Anterior cingulate cortex (tissue), 58 donors: ENCODE measurements around the gene CA10.
A peak's percentile ranks its signal among the peaks of the same experiment; 100 is the strongest.

Source experiments
- DNase-seq, 58 donors: peaks; one replicate each; lab custom pipeline; 2025; lab: John Stamatoyannopoulos, UW

Gene CA10

DNA sequence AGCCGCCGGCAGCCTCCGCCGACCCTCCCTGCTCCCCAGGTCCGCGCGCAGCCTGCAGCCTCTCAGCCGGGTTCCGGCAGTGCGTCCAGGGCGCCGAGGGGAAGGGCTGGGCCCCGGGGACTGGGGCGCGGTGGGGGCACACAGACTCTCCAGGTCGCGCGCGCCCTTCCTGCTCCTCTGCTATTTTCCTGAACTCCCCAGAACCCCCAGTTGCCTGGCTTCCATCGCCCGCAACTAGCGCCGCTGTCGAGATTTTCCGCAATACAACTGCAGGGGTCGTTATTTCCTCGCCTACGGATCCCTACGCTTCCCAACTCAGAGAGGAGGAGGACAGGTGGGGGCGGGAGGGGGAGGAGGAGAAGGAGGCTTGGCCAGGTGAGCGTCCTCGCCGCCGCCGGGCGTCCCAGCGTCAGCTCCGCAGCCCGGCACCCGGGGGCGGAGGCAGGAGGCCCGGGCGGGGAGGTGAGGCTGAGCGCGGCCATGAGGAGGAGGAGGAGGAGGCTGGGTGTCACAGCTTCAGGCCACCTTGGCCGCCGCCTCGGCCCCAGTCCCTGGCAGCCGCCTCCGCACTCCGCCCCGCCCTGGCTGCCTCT lies at the start of gene CA10:
CA10 (minus strand) TSS at position 265 of the 593 bp plus-strand sequence.
- DNase-seq, result peak in 9 of 58 donors; percentile 14 to 45 (median 17)

DNA sequence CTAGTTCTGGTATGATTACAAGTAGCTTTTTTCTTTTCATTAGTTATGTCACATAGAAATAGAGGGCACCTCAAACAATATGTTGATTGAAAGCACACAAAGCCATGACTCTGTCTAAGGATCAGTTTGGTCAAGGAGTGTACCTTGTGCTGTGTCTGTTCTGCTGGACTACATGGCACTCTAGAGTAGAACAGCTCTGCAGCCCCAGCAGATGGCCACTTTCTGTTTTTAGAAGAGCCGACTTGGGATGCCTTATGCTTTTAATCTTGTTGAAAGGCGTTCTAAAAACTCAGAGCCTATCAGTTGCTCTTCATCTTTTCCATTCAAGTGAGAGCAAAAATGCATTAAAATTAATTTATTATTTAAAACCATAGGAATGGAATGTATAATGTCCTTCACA lies 49.3 kb upstream of the CA10 start:
- peak in 3 of 58 donors; percentile 1 to 15 (median 1) for DNase-seq

DNA sequence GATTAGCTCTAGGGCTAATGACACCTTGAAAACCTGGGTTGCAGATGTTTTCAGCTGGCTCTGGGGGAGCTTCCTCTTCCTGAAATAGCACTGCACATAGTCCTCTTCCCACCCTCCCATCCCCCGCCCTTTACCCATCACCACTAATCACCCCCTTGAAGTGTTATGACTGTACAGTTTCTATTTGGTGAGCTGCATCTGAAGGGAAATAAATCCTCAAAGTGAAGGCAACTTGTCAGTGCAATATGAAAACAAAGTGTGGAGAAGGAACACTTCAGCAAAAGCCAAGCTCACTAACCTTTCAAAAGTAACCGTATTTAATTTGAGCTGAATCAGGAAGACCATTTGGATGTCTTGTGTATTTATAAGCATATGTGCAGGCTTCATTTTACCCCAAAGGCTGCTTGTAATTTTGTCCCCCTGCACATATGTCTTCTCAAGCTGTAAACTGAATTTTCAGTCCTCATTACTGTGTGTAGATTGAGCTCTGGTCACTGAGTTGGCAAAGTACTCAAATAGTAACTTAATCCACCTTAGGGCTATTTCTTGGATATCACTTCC lies 44.1 kb upstream of the CA10 start:
- DNase-seq, result no peak

DNA sequence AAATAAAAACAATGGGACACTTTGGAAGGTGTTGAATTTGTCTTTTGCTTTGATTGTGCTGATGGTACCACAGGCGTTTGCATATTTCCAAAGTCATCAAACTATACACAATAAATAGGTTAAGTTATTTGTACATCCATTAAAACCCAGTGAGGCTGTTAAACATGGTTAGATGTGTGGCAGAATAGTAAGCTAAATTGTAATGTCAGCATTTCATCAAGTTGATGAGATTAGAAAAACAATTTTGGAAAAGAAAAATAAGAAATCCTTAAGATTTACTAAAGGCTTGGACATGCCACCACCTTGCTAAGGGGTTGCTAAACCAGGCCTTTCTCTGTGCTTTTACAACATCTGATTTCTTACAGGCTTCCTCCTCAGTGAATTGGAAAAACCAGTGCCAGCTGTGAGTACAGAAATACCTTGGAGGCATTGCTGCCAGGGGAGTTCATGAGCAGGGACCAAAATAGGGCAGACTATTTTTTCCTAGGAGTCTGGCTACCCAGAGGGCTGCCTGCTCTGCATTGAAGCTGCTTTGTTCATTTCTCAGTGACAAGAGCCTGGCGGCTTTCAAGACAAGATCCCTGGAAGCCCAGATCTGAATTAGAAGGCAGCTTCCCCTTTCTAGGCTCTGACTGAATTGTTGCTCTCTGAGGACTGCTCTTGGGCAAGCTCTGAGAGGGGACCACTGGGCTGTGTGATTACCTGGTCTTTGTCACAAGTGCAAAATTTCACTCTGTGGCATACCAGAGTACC lies 43.4 kb upstream of the CA10 start:
- DNase-seq, result peak in 5 of 58 donors; percentile 1 to 7 (median 4)

DNA sequence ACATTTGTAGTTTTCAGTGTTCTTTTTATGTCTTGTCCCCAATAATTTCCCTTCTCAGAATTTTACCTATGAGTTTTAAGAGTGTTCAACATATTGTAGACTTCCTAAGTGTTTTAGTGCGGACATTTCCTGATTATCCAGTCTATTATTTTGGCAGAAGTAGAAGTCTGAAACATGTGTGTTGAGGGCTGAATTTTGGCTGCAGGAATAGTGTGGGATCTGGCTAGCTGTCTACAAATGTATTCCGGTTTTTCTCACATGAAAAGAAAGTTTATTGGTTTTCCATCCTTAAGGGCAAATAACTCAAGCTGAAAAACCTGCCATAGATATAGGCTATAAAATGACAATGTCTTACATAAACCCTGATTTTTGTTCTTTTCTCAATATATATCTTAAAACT lies 33.0 kb upstream of the CA10 start:
- no peak for DNase-seq

DNA sequence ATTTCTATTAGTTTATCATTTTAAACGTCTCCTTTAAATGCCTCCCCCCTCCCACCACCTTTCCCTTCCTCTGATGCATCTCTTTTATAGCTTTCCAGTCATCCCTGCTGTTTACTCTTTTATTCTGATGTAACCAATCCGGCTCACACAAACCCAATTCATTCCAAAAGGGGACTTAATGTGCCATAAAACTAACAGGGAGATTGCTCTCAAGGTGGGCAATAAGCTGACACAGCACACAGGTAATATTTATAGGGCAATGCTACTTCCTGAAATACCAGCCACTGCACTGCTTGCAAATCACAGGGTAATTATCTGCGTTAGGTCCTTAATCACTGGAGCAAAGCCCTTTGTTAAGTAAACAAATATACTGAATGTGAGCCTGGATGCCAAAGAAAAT lies 23.3 kb upstream of the CA10 start:
- no peak for DNase-seq

DNA sequence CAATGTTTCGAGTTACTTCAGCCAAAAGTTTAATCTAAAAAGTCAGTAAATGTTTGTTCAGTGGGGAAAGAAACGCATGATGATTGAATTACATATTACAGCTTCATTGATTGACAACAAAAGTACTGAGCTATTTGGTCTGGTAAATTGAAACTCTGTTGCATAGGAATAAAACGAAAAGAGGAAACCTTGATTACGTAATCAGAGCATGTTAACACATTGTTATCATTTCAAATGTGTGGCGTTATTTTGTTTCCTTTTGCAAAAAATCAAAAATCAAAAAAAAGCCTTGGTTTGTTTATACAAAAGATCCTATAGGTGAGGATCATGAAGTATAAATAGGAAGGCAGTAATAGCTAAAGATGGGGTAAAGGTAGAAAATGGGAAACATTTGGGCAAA lies 19.5 kb upstream of the CA10 start:
- DNase-seq, result no peak

DNA sequence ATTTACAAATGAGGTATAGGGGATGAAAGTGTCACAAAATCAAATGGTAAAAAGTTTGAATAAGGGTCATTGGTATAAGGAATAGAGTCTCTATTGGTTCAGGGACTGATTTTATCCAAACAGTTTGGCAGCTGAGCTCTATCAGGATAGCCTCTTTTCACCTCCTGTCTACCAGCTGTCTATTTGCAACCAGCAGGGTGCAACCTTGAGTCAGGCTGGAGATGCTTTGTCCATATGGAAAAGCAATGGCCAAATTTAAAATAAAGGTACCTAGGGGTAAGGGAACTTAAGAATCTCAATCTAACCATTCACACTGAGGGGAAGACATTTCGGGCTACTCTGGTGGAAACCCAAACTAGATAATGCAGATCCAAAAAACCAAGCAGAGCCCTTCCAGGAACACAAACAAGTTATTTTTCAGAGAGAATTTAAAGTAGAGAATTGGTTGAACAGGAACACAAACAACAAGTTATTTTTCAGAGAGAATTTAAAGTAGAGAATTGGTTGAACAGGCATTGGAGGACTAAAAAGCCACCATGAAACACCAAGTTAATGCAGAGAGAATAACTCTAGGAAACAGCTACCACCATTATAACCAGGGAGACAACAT lies 12.6 kb upstream of the CA10 start:
- peak in 8 of 58 donors; percentile 0 to 15 (median 4) for DNase-seq

DNA sequence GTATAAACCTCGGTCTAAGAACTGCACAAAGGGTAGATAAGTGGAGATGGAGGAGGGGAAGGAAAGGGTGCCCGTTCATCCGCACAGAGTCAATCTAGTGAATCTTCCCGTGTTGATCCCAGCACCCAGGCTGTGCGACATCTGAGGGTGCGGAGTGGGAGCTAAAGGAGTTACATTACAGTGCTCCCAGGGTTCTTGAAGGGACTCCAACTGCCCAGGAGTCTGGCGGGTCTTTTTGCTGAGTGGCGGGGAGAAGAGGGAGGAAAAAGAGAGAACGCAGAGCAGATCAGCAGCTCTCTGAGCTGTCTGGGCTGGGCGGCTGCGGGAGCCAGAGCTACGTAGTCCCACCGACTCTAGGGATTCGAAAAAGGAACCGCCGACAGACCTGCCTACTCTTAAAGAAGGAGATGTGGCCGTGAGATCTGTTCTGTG lies 1.6 kb upstream of the CA10 start:
- peak in 8 of 58 donors; percentile 2 to 27 (median 17) for DNase-seq

DNA sequence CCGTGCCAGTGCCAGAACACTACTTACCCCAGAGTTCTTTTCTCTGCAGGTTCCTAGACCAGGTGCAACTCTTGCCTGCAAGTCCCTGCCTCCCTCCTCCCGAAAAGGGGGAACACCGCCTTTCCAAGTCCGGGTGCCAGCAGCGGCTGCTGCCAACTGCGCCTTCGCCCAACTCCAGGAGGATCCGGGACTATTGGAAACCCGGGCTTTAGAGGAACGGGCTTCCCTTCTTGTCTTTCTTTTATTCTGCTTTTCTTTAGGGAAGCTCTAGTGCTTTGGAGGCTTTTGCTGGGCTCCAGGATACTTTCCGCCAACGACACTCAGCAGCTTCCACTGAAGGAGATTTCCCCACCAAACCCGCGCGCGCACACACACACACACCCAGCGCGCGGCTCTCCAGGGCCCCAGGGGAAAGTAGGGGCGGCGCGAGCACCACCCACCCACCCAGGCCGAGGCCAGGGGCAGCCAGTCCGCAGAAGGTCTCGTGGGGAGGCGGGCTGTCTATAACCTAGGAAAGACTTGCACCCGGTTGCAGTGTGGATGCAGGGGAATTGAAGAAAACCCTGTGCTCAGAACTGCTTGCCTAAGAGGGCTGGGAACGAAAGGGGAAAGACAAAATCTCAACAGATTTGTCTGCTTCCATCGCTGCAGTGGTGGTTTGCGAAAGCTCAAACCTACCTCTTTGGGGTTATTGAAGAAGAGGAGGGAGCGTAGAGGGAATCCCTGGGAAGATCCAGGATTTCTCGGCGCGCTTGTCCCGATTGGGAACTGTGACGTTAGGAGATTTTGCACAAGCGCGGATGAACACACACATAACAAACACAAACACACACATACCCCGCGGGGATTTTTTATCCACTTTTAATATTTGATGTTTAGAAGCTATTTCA lies 977 bp upstream of the CA10 start:
- peak in 11 of 58 donors; percentile 19 to 51 (median 28) for DNase-seq

DNA sequence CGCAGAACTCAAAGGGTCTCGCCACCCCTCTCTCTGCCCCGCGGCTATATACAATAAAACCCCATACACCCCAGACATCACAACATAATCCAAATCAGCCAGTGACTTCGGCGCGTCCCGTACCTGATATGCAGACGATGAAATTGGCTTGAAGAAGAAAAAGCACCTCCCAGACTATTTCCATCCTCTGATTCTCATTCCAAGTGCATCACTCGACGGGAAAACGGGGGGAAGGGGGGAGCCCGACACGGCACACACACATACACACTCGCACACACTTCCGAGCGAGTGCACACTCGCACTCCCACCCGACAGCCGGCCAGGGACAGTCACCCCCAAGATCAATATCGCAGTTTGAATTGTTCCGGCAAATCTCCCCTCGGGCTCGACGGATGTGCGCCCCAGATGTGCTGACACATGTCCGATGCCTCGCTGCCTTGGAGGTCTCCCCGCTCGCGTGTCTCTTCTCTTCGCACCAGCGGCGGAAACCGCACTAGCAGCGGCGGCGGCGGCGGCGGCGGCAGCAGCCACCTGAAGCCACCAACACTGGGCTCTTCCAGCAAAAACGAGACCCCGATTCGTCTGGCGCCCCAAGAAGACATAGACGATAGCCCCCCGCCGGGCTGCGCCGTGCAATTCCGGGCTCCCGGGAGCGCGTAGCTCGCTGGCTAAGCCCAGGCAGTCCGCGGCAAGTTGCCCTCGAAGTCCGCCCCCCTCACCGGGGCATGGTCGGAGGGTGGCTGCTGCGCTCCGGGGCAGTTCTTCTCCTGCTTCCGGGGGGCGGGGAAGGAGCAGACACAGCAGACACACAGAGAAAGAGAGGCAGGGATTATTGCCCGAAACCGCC lies 688 bp downstream of the CA10 start:
- peak in 4 of 58 donors; percentile 9 to 20 (median 16) for DNase-seq

DNA sequence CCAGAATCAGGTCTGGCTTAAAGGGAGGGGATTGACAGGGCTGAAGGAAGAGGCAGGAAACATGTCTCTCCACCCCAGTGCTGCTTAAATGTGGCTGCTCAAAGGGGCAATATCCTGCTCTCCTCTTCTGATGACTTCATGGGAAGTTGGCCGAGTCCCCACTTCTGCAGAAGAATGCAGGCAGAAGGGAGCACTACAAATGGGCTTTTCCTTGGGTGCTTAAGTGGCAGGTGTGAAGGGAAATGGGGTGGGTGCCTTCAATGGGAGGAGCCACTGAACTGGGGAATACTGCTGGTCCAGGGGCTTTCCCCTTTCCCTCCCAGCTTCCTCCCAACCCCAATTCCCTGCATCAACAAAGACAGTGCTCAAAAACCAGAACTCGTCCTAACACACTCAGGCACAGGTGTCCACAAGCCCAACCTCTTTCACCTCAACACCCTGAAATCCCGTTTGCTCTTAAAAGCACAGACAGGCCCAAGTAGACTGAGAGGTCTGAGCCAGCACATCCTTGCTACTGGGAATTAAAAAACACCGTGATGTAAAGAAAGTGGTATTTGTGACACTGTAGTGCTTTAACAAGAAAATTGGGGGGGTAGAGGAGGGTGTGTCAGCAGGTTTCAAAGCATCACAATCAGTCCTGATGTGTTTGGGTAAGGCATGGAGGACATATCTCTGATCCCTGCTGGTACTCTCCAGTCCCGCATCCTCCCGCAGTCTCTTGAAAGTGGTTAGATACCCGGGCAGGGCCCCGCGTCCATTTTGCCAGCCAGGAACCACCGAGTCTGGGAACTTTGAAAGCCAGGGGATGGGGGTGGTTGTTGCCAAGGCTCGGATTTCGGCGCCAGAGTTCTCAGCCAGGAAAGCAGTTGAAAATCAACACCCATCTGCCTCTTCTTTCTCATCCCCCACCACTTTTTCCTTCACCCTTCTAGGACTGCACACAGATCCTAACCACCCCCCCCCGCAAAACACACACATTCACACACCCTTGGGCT lies 1.6 kb downstream of the CA10 start:
- peak in 8 of 58 donors; percentile 3 to 36 (median 12) for DNase-seq

DNA sequence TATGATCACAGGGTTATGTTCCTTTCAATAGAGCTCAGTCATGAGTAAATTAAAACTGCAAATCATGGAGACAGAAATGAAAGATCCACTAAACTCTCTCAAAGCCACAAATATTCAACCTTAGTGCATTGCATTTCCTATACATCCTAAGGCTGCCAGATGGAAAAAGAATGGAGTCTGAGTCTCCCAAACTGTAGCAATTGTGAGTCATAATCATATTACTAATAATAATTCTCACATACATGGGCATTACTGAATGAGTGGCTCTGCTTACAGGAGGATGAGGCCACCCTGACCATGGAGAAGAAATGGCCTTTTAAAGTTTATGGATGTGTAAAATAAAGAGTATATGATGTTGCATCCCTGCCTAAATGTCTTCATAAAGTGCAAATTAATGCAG lies 3.2 kb downstream of the CA10 start:
- no peak for DNase-seq

DNA sequence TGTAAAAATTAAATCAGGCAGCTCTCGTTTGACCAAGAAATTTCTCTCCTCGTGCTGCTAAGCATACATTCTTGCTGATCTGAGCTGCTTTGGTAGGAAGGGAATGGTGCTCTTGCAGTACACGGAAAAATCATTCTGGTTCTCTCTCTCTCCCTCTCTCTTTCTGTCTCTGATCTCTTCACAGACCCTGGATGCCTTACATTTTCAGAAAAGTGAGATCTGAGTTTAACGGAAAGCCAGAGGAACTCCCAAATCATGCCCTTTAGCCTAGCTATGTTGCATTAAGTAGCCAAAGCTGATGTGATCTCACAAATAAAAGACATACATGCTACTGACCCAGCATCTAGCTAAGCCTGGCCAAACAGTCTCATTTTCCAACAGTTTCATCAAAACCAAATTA lies 4.0 kb downstream of the CA10 start:
- DNase-seq, result no peak

DNA sequence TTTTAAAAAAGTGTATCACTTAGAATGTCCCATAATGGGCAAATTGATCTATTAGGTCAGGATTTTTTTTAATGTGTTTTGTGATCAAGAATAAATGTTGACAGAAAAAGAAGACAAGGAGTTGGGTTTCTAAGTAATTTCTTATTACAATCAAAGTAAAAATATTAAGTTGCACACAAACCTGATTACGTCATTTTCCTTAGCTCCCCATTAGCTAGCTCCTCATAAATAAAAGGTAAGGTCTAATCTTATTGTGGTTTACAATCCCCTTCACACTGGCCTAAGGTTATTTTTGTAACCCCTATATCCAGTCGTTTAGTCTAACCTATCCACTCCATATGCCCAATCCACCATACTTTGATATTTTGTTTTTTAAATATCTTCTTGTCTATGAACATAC lies 7.6 kb downstream of the CA10 start:
- DNase-seq, result no peak

DNA sequence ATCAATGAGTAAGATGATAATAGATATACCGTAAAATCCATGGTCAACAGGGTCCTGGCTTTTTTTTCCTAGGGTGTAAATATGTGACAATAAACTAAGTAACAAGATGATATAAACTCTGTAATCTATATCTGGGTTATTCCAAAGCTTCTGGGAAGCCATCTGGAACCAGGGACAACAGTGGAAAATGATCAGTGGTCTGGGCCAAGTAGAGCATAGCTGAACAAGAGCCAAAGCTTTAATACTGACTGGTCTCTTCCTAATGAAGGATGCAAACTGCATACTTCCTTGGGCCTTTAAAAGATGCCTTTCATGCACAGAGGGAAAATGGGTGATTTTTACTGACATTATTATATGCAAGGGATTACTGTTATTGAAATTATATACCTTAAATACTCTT lies 8.9 kb downstream of the CA10 start:
- DNase-seq, result no peak

DNA sequence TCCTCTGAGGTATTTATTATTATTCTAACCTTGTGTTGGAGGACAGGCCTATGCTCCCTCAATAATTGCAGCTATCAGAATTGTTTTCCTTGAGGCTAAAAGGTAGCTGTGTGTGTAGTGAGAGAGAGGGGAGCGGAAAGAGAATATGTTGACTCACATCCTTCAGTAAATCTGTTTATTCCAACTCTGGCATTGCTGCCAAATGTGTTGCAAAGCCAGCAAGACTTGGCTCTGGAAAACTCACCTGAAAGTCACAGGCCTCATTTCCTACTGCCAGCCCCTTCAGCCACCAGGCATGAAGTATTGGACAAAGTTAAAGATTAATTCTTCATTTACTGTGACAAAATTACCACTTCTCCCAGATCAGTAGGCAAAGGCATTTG lies 9.6 kb downstream of the CA10 start:
- no peak for DNase-seq

DNA sequence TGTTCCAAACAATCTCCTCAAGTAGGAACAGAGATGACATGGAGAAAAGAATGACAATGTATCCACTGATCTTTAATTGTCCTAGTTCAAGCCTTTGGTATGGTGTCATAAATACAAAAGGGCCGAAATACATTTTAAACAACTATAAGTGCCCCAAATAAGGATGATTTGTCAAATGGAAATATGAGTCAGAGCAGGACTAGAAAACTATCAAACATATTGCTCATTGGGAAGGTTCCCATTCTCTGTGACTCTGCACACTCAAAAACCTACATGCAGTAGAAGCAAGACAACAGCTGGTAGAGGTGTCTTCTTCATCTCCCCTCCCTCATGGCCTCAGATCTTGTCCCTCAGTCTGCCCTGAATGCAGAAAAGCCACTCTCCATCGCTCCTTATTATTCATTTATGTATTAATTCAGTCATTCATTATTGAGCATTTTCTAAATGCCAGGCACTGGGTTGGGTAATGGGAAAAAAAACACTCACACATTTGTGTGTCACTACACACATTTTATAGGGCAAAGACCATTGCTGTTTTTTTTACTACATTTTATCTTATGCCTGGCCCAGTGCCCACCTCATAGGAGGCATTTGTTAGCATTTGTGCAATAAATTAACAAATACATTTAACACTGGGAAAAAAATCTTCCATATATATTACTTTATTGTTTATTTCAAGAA lies 10.1 kb downstream of the CA10 start:
- no peak for DNase-seq
